GM19328 (cell line): Measurements from ENCODE around the gene ERCC6L2.

ENCODE experiments used
- ATAC-seq: cut with Tn5 transposase; IDR thresholded peaks from one replicate; pipeline ENCODE4 v1.9.1; 2021; ENCODE audit warnings: mild to moderate bottlenecking, moderate library complexity; ENCODE audit not compliant: unreplicated experiment

The ERCC6L2 gene

GRCh38 chr9:95910770-95911340 lies 35.4 kb downstream of the ERCC6L2 start:
- ATAC-seq = no peak

GRCh38 chr9:95912773-95913172 lies 37.3 kb downstream of the ERCC6L2 start:
- no peak for ATAC-seq

- ATAC-seq = no peak
Measured at GRCh38 chr9:95920017-95920416, 44.5 kb downstream of the ERCC6L2 start.

GRCh38 chr9:95923794-95924193 lies 48.3 kb downstream of the ERCC6L2 start:
- ATAC-seq = no peak

DNA sequence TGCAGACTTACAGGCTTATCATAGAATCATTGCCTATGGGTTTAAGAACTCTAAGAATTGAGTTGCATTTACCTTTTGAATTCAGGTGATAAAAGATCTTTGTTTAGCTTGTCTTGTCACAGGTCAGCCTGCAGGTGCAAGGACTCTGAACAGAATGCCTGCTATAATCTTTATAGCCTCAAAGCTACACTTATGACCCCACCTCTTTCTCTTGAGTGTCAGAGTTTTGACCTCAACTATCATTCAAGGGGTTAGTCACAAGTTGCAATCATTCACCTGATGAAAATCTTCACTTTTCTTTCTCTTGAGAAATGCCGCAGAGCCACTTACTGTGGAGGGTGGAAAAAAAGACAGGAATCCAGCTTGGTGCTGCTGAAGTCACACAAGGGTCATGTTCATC lies 49.5 kb downstream of the ERCC6L2 start:
- ATAC-seq = no peak

DNA sequence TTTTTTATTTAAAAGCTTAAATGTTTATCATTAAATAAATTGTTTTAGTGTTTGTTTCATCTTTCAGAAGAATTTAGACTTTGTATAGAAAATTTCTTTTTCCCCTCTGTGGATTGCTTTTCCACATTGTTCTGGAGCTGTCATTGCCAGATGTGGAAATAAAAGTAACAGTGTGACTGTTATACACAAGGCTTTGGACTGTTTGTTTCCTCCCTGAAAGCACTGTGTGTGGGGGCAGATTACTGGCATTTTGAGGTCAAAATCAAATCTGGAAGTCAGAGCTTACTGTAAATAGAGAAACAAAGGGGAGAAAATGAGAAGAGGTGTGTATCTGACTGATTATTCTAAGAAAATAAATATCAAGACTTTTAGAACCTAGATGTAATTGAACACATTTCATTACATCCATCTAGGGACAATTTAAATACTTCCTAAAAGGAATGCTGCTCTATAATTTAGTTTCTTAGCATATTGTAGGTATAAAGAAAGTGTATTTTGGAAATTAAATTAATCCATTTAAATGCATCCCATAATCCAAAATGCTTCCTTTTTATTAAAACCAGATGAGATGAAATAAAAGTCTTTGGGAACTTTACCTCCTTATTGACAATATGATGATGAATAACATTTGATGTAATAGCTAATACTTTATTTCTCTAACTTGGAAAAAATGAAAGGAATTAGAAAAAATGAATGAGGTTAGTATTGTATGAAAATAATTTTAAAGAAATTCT lies 51.9 kb downstream of the ERCC6L2 start:
- no peak for ATAC-seq

GRCh38 chr9:95930277-95930676 lies 54.8 kb downstream of the ERCC6L2 start:
- ATAC-seq = no peak

- ATAC-seq = no peak
Measured at GRCh38 chr9:95935861-95936578, 60.5 kb downstream of the ERCC6L2 start.

- ATAC-seq = no peak
Measured at GRCh38 chr9:95936579-95937075, 61.1 kb downstream of the ERCC6L2 start.

GRCh38 chr9:95937131-95937530 lies 61.6 kb downstream of the ERCC6L2 start:
- no peak for ATAC-seq

- ATAC-seq = no peak
Measured at GRCh38 chr9:95938724-95939123, 63.2 kb downstream of the ERCC6L2 start.

DNA sequence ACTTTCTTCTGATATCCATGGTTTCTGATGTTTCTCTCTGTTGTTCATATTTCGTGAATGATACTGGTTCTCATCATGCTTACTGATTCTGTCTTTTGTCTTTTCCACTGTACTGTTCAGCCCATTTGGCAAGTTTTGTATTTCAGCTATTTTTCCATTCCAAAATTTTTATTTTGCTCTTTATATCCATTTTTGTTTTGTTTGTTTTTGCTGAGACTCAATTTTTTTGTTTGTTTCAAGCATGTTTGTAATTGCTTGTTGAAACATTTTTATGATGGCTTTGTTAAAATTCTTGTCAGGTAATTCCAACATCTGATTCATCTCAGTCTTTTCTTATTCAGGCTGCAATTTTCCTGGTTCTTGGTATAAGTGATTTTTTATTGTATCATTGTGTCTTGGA lies 64.0 kb downstream of the ERCC6L2 start:
- ATAC-seq = no peak

DNA sequence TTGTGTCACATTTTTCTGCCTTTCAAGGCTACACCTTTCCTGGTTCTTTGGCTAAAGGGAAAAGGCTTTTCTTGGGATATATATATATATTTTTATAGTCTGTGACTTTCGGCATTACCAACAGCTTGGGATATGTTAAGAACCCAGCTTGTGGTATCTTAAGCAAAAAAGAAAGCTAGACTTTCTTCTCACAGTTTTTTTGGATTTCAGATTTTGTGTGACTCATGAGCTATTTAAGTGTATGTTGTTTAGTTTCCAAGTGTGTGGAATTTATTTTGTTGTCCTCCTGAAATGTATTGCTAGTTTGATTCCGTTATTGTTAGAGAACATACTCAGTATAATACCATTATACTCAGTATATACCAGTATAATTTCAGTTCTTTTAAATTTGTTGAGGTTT lies 64.8 kb downstream of the ERCC6L2 start:
- no peak for ATAC-seq

- no peak for ATAC-seq
Measured at GRCh38 chr9:95942016-95942415, 66.5 kb downstream of the ERCC6L2 start.

DNA sequence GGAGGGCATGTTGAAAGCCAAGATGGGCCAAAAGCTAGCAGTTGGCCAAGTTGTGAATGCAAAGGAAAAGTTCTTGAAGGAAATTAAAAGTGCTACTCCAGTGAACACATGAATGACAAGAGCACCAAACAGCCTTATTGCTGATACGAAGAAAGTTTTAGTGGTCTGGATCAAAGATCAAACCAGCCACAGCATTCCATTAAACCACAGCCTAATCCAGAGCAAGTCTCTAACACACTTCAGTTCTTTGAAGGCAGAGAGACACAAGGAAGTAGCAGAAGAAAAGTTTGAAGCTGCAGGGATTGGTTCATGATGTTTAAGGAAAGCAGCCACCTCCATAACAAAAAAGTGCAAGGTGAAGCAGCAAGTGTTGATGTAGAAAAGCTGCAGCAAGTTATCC lies 71.6 kb downstream of the ERCC6L2 start:
- no peak for ATAC-seq

GRCh38 chr9:95952471-95952870 lies 77.0 kb downstream of the ERCC6L2 start:
- ATAC-seq = no peak

DNA sequence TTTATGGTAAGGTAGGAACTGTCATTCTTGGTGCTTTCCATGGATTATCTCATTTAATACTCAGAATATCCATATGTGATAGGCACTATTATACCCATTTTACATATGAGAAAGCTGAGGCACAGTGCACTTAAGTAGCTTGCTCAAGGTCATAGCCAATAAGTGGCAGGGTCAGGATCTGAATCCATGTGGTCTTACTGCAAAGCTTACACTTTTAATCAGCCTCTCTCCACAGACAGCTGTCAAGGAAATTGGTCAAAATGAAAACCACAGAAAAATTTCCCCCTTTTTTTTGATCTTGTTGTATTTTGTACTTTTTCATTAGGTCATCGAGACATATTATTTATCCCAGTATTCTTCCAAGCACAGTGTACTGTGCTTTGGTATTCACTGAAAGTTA lies 78.5 kb downstream of the ERCC6L2 start:
- no peak for ATAC-seq

- ATAC-seq = no peak
Measured at GRCh38 chr9:95954940-95955339, 79.4 kb downstream of the ERCC6L2 start.

GRCh38 chr9:95962936-95963335 lies 87.4 kb downstream of the ERCC6L2 start:
- no peak for ATAC-seq

DNA sequence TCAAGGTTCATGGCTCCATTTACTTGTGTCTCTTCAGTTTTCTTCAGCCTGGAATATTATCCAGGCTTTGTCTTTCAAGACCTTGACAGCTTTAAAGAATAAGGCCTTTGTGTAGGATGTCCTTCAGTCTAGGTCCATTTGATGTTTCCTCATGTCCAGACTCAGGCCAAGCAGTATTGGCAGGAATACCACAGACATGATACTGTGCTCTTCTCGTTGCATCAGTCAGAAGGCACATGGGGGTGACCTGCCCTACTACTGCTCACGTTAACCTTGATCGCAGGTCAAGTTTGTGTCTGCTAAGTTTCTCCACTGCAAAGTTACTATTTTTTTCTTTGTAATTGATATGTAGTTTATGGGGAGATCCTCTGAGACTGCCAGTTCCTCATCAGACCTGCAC lies 88.2 kb downstream of the ERCC6L2 start:
- ATAC-seq = no peak

- no peak for ATAC-seq
Measured at GRCh38 chr9:95966306-95966705, 90.8 kb downstream of the ERCC6L2 start.

DNA sequence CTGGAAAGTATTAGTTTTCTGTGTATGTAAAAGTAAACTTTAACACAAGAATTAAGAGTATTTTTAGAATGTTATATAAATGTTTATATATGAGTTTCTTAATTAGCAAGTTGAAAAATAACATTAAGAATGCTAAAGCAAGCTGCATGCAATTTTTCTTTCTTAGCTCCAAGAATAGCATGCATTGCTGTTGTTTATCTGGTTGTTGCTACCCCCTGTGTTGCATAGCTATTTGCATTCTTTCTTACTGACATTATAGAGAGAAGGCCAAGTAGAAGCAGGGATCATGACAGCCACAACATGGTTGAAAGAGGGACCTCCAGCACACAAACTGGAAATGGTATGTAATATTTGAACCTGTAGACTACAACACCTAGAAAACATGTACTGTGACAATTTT lies 94.8 kb downstream of the ERCC6L2 start:
- no peak for ATAC-seq
